Mesothelial cell of epicardium (in vitro differentiated cells): ENCODE data around the gene RAET1L. TPM values are rescaled to one million over a fixed set of nuclear protein-coding genes. Genes with fewer than 3 reads are reported as not detected.
"Not testable (repeated sequence)": the region's sequence is repeated elsewhere in the genome, so short reads cannot be mapped to it uniquely, and the experiment has no call there.

Experiments
- DNase-seq, 2 experiments: peaks; one replicate each; pipeline ENCODE4 v3.0.0; 2021; ENCODE audit warnings: low spot score in 2 of 2; ENCODE audit not compliant: unreplicated experiment in 2 of 2
- H3K27ac Mint-ChIP-seq: 2 replicates; pipeline ENCODE4 v1.8.0; 2021; ENCODE audit warnings: mixed read lengths
- H3K27me3 Mint-ChIP-seq: 2 replicates; pipeline ENCODE4 v1.8.0; 2021; ENCODE audit warnings: low read depth, mixed read lengths
- H3K36me3 Mint-ChIP-seq: 2 replicates; pipeline ENCODE4 v1.8.0; 2021; ENCODE audit warnings: mixed read lengths
- H3K4me1 Mint-ChIP-seq: 2 replicates; pipeline ENCODE4 v1.8.0; 2021; ENCODE audit warnings: mixed read lengths
- H3K4me3 Mint-ChIP-seq: 2 replicates; pipeline ENCODE4 v1.8.0; 2021; ENCODE audit warnings: mild to moderate bottlenecking, moderate library complexity, mixed read lengths
- H3K9me3 Mint-ChIP-seq: 2 replicates; pipeline ENCODE4 v1.8.0; 2021; ENCODE audit warnings: mixed read lengths
- CTCF ChIP-seq: fragments of 200-600 bp; sonication (generic); IDR thresholded peaks from one replicate; pipeline ENCODE4 v1.5.0; 2021; ENCODE audit warnings: antibody characterized with exemption; ENCODE audit not compliant: unreplicated experiment
- total RNA-seq: library from RNA; stranded (reverse); gene quantifications from 3 replicates; pipeline ENCODE4 v1.2.1, GENCODE V29; 2021

RAET1L gene
- total RNA-seq, 1 donor from 2014 or later = not detected

GRCh38 chr6:150027806-150028565 is 2.7 kb upstream of the RAET1L start:
- TF ChIP-seq CTCF = no peak
- H3K27me3 Mint-ChIP-seq = peaks cover 88% of the 10 kb centered on the region
- no peak overlapping the region for H3K4me3 Mint-ChIP-seq
- no peak overlapping the region for H3K27ac Mint-ChIP-seq
- H3K36me3 Mint-ChIP-seq = no peaks in the 10 kb centered on the region
- DNase-seq = no peak
- no peaks in the 10 kb centered on the region for H3K4me1 Mint-ChIP-seq
- no peaks in the 10 kb centered on the region for H3K9me3 Mint-ChIP-seq

- Mint-ChIP-seq H3K9me3 (no peaks in the 10 kb centered on the region), H3K27ac (no peak overlapping the region), H3K36me3 (no peaks in the 10 kb centered on the region), H3K4me3 (no peak overlapping the region), H3K27me3 (peaks cover 82% of the 10 kb centered on the region), H3K4me1 (no peaks in the 10 kb centered on the region)
- no peak for DNase-seq
- no peak for TF ChIP-seq CTCF
These were observed 1.9 kb upstream of the RAET1L start for GRCh38 chr6:150026976-150027805.

- Mint-ChIP-seq H3K9me3 (no peaks in the 10 kb centered on the region), H3K27ac (no peak overlapping the region), H3K4me1 (no peaks in the 10 kb centered on the region), H3K27me3 (peaks cover 73% of the 10 kb centered on the region), H3K36me3 (no peaks in the 10 kb centered on the region), H3K4me3 (no peak overlapping the region)
- DNase-seq = no peak
- no peak for TF ChIP-seq CTCF
These were observed 631 bp downstream of the RAET1L start for GRCh38 chr6:150024646-150025155.

- H3K27me3 Mint-ChIP-seq = peaks cover 72% of the 10 kb centered on the region
- not testable (repeated sequence) for H3K36me3 Mint-ChIP-seq, H3K9me3 Mint-ChIP-seq
These were observed 1.3 kb downstream of the RAET1L start for GRCh38 chr6:150024021-150024420.

GRCh38 chr6:150021870-150022269 is 3.5 kb downstream of the RAET1L start:
- not testable (repeated sequence) for H3K9me3 Mint-ChIP-seq, H3K36me3 Mint-ChIP-seq, H3K27ac Mint-ChIP-seq, DNase-seq, H3K4me1 Mint-ChIP-seq, H3K4me3 Mint-ChIP-seq
- H3K27me3 Mint-ChIP-seq = peaks cover 74% of the 10 kb centered on the region

More at GRCh38 chr6:150024021-150024420, 1.3 kb downstream of the RAET1L start:
- not testable (repeated sequence) for H3K4me3 Mint-ChIP-seq, DNase-seq, H3K27ac Mint-ChIP-seq, H3K4me1 Mint-ChIP-seq

- H3K27me3 Mint-ChIP-seq = peaks cover 75% of the 10 kb centered on the region
- TF ChIP-seq CTCF = no peak
- DNase-seq = no peak
- no peak overlapping the region for H3K4me3 Mint-ChIP-seq
- peaks cover 1% of the 10 kb centered on the region for H3K4me1 Mint-ChIP-seq
- no peaks in the 10 kb centered on the region for H3K9me3 Mint-ChIP-seq
- H3K36me3 Mint-ChIP-seq = no peaks in the 10 kb centered on the region
- no peak overlapping the region for H3K27ac Mint-ChIP-seq
These were observed 6.3 kb downstream of the RAET1L start for GRCh38 chr6:150018846-150019580.
